Measurements from ENCODE around the gene TRAF2. TPM values are rescaled to one million over a fixed set of nuclear protein-coding genes. Genes with fewer than 3 reads are reported as not detected.

Gene TRAF2
- total RNA-seq, 1 donor from 2014 or later, result 14.4 TPM

DNA sequence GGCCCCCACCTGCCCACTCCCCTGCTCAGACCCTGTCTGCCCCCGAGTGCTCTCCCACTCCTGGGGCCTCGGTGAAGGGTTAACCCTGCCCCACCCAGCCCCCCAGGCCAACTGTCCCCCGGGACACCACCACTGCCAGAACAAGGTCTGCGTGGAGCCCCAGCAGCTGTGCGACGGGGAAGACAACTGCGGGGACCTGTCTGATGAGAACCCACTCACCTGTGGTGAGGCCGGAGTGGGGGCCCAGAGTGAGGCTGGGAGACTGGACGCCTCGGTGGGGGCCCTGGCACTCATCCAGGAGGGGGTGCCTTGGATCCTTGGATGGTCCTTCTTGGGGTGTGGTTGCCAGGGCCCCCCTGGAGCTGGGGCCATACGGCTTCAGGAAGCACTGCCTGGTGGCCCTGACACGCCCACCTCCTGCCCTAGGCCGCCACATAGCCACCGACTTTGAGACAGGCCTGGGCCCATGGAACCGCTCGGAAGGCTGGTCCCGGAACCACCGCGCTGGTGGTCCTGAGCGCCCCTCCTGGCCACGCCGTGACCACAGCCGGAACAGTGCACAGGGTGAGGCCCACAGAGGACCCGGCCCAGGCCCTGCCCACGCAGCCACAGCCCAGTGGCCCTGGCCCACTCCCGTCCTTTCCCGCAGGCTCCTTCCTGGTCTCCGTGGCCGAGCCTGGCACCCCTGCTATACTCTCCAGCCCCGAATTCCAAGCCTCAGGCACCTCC is 32.0 kb upstream of the TRAF2 start:
- Histone ChIP-seq H3K9me3 (ENCODE audit: insufficient read depth, low read depth, low read length) (no peaks in the 10 kb centered on the region), H3K36me3 (ENCODE audit: insufficient read depth, low read length) (no peaks in the 10 kb centered on the region), H3K4me1 (ENCODE audit: insufficient read depth, low read length) (peaks cover 13% of the 10 kb centered on the region), H4K20me1 (ENCODE audit: insufficient read depth, low read length) (peaks cover 20% of the 10 kb centered on the region), H3K27me3 (ENCODE audit: insufficient read depth, low read length) (no peaks in the 10 kb centered on the region), H3K27ac (ENCODE audit: low read depth, low read length) (no peak overlapping the region), H3K9ac (ENCODE audit: low read length) (no peak overlapping the region), H3K4me3 (ENCODE audit: insufficient read depth, low read depth, low read length) (no peak overlapping the region), H2AFZ (ENCODE audit: low read depth, low read length) (no peak overlapping the region), H3K79me2 (ENCODE audit: insufficient read depth, low read length) (peaks cover 11% of the 10 kb centered on the region), H3K4me2 (ENCODE audit: low read length) (no peak overlapping the region)
- TF ChIP-seq EZH2 (IDR thresholded peaks at IDR 0.05; ENCODE audit: insufficient read depth, low read length), result no peak
- TF ChIP-seq, protein P1, sequence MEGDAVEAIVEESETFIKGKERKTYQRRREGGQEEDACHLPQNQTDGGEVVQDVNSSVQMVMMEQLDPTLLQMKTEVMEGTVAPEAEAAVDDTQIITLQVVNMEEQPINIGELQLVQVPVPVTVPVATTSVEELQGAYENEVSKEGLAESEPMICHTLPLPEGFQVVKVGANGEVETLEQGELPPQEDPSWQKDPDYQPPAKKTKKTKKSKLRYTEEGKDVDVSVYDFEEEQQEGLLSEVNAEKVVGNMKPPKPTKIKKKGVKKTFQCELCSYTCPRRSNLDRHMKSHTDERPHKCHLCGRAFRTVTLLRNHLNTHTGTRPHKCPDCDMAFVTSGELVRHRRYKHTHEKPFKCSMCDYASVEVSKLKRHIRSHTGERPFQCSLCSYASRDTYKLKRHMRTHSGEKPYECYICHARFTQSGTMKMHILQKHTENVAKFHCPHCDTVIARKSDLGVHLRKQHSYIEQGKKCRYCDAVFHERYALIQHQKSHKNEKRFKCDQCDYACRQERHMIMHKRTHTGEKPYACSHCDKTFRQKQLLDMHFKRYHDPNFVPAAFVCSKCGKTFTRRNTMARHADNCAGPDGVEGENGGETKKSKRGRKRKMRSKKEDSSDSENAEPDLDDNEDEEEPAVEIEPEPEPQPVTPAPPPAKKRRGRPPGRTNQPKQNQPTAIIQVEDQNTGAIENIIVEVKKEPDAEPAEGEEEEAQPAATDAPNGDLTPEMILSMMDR (IDR thresholded peaks at IDR 0.05; ENCODE audit: insufficient read depth, low read depth, low read length), result no peak
- DNase-seq (ENCODE audit: low read depth) (no peak), FAIRE-seq (no peak)
- no peaks in the 10 kb centered on the region for H3K27me3 Mint-ChIP-seq (ENCODE audit: low read depth, unreplicated experiment)
- H3K36me3 Mint-ChIP-seq (ENCODE audit: low read depth, unreplicated experiment), result no peaks in the 10 kb centered on the region
- no peaks in the 10 kb centered on the region for H3K9me3 Mint-ChIP-seq (ENCODE audit: unreplicated experiment)
- no peak overlapping the region for H3K27ac Mint-ChIP-seq (ENCODE audit: unreplicated experiment)
- peaks cover 2% of the 10 kb centered on the region for H3K4me1 Mint-ChIP-seq (ENCODE audit: low read depth, unreplicated experiment)
- no peak overlapping the region for H3K4me3 Mint-ChIP-seq (ENCODE audit: unreplicated experiment)

DNA sequence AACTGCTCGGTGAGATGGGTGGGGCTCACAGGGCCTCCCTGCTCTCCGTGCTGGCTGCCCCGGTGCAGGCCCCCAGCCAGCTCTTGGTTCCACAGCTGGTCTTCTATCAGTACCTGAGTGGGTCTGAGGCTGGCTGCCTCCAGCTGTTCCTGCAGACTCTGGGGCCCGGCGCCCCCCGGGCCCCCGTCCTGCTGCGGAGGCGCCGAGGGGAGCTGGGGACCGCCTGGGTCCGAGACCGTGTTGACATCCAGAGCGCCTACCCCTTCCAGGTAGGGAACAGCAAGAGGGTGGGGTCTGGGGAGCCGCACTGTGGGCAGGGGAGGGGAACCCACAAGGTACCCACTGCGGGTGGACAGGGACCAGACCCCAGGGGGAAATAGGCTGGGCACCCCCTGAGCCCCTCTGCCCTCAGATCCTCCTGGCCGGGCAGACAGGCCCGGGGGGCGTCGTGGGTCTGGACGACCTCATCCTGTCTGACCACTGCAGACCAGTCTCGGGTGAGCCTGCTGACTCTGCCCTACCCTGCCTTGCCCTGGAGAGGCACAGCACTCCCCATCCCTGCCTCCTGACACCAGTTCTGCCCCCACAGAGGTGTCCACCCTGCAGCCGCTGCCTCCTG is 31.4 kb upstream of the TRAF2 start:
- DNase-seq (ENCODE audit: low read depth), result no peak
- Histone ChIP-seq H3K79me2 (ENCODE audit: insufficient read depth, low read length) (peaks cover 7% of the 10 kb centered on the region), H4K20me1 (ENCODE audit: insufficient read depth, low read length) (peaks cover 21% of the 10 kb centered on the region), H3K9ac (ENCODE audit: low read length) (no peak overlapping the region), H3K27ac (ENCODE audit: low read depth, low read length) (no peak overlapping the region), H3K36me3 (ENCODE audit: insufficient read depth, low read length) (no peaks in the 10 kb centered on the region), H3K9me3 (ENCODE audit: insufficient read depth, low read depth, low read length) (no peaks in the 10 kb centered on the region), H3K4me1 (ENCODE audit: insufficient read depth, low read length) (peaks cover 12% of the 10 kb centered on the region), H3K4me3 (ENCODE audit: insufficient read depth, low read depth, low read length) (no peak overlapping the region), H3K27me3 (ENCODE audit: insufficient read depth, low read length) (no peaks in the 10 kb centered on the region), H2AFZ (ENCODE audit: low read depth, low read length) (no peak overlapping the region), H3K4me2 (ENCODE audit: low read length) (no peak overlapping the region)
- H3K4me1 Mint-ChIP-seq (ENCODE audit: low read depth, unreplicated experiment), result peaks cover 2% of the 10 kb centered on the region
- no peak overlapping the region for H3K4me3 Mint-ChIP-seq (ENCODE audit: unreplicated experiment)
- no peak overlapping the region for H3K27ac Mint-ChIP-seq (ENCODE audit: unreplicated experiment)
- TF ChIP-seq, protein P1 (IDR thresholded peaks at IDR 0.05; ENCODE audit: insufficient read depth, low read depth, low read length), result no peak
- no peak for TF ChIP-seq EZH2 (IDR thresholded peaks at IDR 0.05; ENCODE audit: insufficient read depth, low read length)
- H3K9me3 Mint-ChIP-seq (ENCODE audit: unreplicated experiment), result no peaks in the 10 kb centered on the region
- FAIRE-seq, result no peak
- no peaks in the 10 kb centered on the region for H3K36me3 Mint-ChIP-seq (ENCODE audit: low read depth, unreplicated experiment)
- no peaks in the 10 kb centered on the region for H3K27me3 Mint-ChIP-seq (ENCODE audit: low read depth, unreplicated experiment)

Data from astrocyte (in vitro differentiated cells and primary cell).